SH-SY5Y (cell line): ENCODE data around the gene TEFM.

Source experiments
- GATA2 ChIP-seq: IDR thresholded peaks from 2 replicates; pipeline ENCODE4 v1.6.1; 2011; ENCODE audit warnings: mild to moderate bottlenecking, low read depth, low read length
- GATA3 ChIP-seq: IDR thresholded peaks from 2 replicates; pipeline ENCODE4 v1.6.1; 2011; ENCODE audit warnings: low read depth, mild to moderate bottlenecking, low read length, moderate library complexity

GRCh38 chr17:30950189-30950588 lies 44.2 kb upstream of the TEFM start:
- no peak for TF ChIP-seq GATA2
- TF ChIP-seq GATA3, result no peak
